Memory B cell (primary cell): ENCODE measurements around the gene TMEM8B.
A peak's percentile ranks its signal among the peaks of the same experiment; 100 is the strongest.

ENCODE experiments used
- ATAC-seq: fragments of 150-1000 bp; cut with Tn5 transposase; 2 replicates; pipeline ENCODE4 v1.10.0; 2021; ENCODE audit warnings: low read depth, mild to moderate bottlenecking, moderate library complexity
- DNase-seq, 2 donors: peaks; one replicate each; pipeline ENCODE4 v3.0.0; 2022; ENCODE audit warnings: low spot score in 2 of 2
- H3K27ac Mint-ChIP-seq: one replicate; pipeline ENCODE4 v1.8.0; 2022; ENCODE audit warnings: mild to moderate bottlenecking, moderate library complexity, mixed read lengths
- H3K27me3 Mint-ChIP-seq: one replicate; pipeline ENCODE4 v1.8.0; 2022; ENCODE audit warnings: mixed read lengths
- H3K36me3 Mint-ChIP-seq: one replicate; pipeline ENCODE4 v1.8.0; 2022; ENCODE audit warnings: mild to moderate bottlenecking, mixed read lengths
- H3K4me1 Mint-ChIP-seq: one replicate; pipeline ENCODE4 v1.8.0; 2022; ENCODE audit warnings: mixed read lengths
- H3K4me3 Mint-ChIP-seq: one replicate; pipeline ENCODE4 v1.8.0; 2022; ENCODE audit warnings: mild to moderate bottlenecking, moderate library complexity, mixed read lengths
- H3K9me3 Mint-ChIP-seq: one replicate; pipeline ENCODE4 v1.8.0; 2022; ENCODE audit warnings: mixed read lengths

Gene TMEM8B

DNA sequence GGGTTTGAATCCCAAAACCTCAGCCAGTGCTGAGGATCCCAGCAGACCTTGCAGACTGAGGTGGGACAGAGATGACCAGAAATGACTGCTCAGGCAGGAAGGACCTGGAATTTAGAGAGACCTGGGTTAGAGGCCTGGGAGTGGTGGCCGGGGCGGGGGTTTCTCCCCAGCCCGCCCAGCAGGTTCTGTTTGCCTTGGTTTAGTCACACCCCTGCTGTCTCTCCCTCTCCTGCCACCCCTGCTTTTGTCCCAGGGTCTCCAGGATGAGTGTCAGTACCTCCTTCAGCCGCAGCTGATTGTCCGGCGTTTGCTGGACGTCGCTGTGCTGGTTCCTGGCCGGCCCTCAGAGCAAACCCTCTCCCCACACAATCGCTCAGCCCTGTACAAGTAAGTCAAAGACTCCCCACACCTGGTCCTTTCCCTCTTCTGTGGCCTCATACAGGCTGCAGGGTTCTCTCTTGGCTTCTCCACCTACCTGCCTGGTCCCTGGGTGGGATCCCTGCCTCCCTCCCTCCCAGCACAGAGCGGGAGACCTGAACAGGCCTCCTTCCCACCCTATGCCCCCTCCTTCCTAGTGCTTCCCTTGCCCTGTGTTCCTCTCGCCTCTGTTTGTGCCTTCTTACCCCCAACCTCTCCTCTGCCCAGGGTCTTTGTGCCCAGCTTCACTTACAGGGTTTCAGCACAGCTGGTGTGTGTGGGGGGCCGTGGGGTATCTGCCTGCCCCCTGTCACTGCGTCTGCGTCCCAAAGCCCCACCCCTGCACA is 12.0 kb downstream of the TMEM8B start:
- H3K9me3 Mint-ChIP-seq = no peaks in the 10 kb centered on the region
- no peak overlapping the region for H3K4me3 Mint-ChIP-seq
- no peak overlapping the region for H3K27ac Mint-ChIP-seq
- H3K4me1 Mint-ChIP-seq = peaks cover 34% of the 10 kb centered on the region
- no peaks in the 10 kb centered on the region for H3K36me3 Mint-ChIP-seq
- H3K27me3 Mint-ChIP-seq = no peaks in the 10 kb centered on the region
- no peak for ATAC-seq
- DNase-seq = no peak

DNA sequence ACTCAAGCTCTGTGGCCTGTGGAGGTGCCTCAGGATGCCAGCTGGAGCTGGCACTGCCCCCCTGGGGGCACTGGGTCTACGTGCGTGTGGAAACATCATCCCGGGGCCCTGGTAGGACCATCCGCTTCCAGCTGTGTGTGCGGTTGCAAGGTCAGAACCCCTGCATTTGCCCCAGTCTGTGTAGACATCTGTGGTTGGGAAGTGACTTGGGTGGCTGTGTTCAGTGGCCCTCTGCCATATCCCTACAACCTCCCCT is 12.5 kb downstream of the TMEM8B start:
- H3K27ac Mint-ChIP-seq = no peak overlapping the region
- H3K9me3 Mint-ChIP-seq = no peaks in the 10 kb centered on the region
- no peak overlapping the region for H3K4me3 Mint-ChIP-seq
- no peak for ATAC-seq
- H3K36me3 Mint-ChIP-seq = no peaks in the 10 kb centered on the region
- H3K4me1 Mint-ChIP-seq = peaks cover 35% of the 10 kb centered on the region
- no peaks in the 10 kb centered on the region for H3K27me3 Mint-ChIP-seq
- no peak for DNase-seq

DNA sequence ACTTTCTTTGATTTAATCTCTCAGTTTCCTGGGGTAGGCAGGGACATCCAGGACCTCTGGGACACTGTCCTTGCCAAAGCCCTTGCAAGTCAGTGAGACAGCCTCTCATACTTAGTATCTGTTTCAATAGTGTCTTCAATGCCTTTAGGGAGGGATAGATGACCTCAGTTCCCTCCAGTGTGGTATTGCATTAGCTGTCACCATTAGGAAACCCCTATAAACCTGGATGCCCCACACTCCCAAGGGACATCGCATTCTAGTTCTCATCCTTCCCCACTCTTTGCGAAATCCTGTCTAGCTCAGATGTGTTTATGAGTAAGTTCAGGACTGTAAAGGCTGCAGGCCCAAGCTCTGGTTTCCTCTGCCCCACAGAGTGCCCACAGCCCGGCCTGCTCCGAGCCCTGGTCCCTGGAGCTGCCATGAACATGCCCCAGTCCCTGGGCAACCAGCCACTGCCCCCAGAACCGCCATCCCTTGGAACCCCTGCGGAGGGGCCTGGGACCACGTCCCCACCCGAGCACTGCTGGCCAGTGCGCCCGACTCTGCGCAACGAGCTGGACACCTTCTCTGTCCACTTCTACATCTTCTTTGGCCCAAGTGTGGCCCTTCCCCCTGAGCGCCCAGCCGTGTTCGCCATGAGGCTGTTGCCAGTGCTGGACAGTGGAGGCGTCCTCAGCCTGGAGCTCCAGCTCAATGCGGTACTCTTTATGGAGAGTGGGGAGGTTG is 13.2 kb downstream of the TMEM8B start:
- H3K27me3 Mint-ChIP-seq = no peaks in the 10 kb centered on the region
- no peak overlapping the region for H3K4me3 Mint-ChIP-seq
- H3K36me3 Mint-ChIP-seq = no peaks in the 10 kb centered on the region
- H3K9me3 Mint-ChIP-seq = no peaks in the 10 kb centered on the region
- no peak for DNase-seq
- peaks cover 38% of the 10 kb centered on the region for H3K4me1 Mint-ChIP-seq
- peak overlapping the region; percentile 81 for H3K27ac Mint-ChIP-seq
- ATAC-seq = no peak

DNA sequence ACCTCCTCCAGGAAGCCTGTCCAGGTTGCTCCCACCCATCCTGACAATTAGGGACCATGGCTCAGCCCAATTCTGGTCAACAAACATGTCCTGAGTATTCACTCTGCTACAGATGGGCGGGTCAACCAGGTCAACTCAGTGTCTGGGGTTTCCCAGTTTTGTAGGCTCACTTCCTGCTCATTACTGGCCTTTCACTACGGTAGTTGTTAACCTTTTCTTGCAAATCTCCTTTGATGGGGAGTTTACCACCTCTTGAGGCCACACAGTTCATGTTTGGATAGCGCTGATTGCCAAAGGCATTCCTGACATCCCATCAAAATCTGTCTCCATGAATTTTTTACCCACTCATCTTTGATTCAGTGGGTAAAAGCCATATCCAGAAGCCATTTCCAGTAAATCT is 13.8 kb downstream of the TMEM8B start:
- no peaks in the 10 kb centered on the region for H3K9me3 Mint-ChIP-seq
- no peaks in the 10 kb centered on the region for H3K27me3 Mint-ChIP-seq
- H3K27ac Mint-ChIP-seq = peak overlapping the region; percentile 81
- no peak overlapping the region for H3K4me3 Mint-ChIP-seq
- DNase-seq (no peak), ATAC-seq (peak; percentile 27)
- peaks cover 2% of the 10 kb centered on the region for H3K36me3 Mint-ChIP-seq
- peaks cover 44% of the 10 kb centered on the region for H3K4me1 Mint-ChIP-seq

DNA sequence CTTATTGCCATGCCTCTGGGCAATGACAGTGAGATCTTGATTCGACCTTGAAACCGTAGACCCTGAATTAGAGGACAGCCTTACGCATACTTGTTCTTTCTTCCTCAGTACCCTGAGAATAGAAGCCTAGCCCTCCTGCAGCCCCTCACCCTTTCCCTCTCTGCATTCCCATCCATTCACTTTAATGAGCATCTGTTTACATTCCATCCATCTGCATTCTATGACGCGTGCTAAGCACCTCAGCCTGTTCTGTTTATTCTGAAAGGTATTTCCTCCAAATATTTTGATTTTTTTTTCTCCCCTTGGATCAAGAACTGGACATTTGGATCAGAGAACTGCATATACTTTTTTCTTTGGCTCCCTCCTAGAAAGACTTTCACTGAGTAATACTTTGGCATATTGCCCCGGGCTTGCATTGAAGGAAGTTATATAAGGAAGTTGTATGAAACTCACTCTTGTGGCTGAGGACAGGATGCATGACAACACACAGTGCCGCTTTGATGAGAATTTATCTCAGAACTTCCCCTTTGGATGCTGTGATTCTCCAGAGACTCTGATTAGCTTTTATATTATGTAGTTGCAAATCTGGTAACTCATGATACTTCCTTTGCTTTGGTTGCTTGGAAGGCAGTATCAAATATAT is 15.7 kb downstream of the TMEM8B start:
- peak overlapping the region; percentile 45 for H3K4me3 Mint-ChIP-seq
- H3K27ac Mint-ChIP-seq = peak overlapping the region; percentile 48
- peak; percentile 92 for ATAC-seq

DNA sequence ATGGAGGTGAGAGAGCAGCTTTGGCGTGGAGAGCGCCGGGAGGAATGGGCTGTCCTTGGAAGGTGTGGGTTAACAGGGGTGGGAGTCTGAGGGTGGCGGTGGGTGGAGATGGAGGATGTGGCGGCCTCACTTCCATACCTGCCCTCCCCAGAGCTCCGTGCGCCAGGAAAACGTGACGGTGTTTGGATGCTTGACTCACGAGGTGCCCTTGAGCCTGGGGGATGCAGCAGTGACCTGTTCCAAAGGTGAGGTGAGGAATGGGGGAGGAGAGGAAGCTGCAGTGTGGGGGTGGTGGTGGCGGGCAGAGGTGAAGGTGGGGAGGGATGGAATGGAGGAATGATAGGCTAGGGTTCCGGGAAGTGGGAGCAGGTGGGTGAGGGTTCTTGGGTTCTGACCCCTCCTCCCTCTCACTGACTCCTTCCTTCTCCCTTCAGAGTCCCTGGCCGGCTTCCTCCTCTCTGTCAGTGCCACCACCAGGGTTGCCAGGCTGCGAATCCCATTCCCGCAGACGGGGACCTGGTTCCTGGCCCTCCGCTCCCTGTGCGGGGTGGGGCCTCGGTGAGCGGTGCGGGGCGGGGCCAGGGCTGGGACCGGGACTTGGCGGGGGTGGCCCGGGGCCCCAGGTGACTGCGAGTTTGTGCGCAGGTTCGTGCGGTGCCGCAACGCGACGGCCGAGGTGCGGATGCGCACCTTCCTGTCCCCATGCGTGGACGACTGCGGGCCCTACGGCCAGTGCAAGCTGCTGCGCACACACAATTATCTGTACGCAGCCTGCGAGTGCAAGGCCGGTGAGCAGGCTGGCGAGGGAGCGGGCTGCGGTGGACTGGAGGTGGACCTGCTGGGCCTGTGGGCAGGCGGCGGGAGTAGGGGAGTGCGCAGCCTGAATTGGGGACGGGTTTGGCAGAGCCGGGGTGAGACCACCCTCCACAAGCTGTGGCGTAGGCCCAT is 17.1 kb downstream of the TMEM8B start:
- no peaks in the 10 kb centered on the region for H3K27me3 Mint-ChIP-seq
- H3K4me3 Mint-ChIP-seq = peak overlapping the region; percentile 49
- H3K4me1 Mint-ChIP-seq = peaks cover 47% of the 10 kb centered on the region
- H3K36me3 Mint-ChIP-seq = peaks cover 2% of the 10 kb centered on the region
- ATAC-seq = no peak
- H3K9me3 Mint-ChIP-seq = no peaks in the 10 kb centered on the region
- no peak for DNase-seq
- peak overlapping the region; percentile 48 for H3K27ac Mint-ChIP-seq

More for the DNA sequence above, 15.7 kb downstream of the TMEM8B start:
- DNase-seq = peak in 1 of 2 donors; percentile 56
- Mint-ChIP-seq H3K9me3 (no peaks in the 10 kb centered on the region), H3K4me1 (peaks cover 54% of the 10 kb centered on the region), H3K27me3 (no peaks in the 10 kb centered on the region), H3K36me3 (peaks cover 2% of the 10 kb centered on the region)

DNA sequence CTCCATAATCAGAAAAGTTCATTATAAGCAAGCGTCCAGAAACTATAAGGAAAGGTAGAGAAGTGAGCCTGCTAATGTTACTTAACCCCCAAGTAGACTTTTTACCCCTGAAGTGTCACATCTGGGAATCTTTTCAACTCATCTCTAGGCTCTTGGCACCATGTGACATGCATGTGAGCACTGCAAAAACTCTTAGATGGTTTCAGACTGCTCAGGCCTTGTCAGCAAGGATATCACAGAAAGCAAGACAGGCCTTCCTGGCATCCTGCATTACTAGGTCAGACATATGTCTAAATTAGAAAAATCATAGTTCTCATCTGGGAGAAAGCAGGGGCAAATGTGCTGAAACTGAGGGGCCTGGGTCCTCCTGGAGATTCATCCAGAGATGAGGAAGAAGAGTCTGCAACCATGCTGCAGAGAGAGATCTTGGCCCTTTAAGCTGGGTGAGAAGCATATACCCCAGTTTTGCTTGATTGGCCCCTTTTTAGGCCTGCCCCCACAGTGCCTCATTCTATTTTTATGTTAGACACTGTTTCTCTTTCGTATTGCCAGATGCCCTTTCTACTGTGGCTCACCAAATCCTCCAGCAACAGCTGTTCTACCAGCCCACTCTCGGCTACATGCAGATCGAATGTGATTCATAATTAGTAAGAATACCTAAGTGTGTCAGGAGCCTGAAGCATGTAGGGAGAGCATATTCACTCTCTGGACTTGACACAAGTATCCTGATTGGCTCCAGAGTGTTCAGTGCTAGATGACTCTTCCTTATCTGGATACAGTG is 19.0 kb downstream of the TMEM8B start:
- DNase-seq = peak in 1 of 2 donors; percentile 23
- H3K27me3 Mint-ChIP-seq = no peaks in the 10 kb centered on the region
- H3K9me3 Mint-ChIP-seq = no peaks in the 10 kb centered on the region

DNA sequence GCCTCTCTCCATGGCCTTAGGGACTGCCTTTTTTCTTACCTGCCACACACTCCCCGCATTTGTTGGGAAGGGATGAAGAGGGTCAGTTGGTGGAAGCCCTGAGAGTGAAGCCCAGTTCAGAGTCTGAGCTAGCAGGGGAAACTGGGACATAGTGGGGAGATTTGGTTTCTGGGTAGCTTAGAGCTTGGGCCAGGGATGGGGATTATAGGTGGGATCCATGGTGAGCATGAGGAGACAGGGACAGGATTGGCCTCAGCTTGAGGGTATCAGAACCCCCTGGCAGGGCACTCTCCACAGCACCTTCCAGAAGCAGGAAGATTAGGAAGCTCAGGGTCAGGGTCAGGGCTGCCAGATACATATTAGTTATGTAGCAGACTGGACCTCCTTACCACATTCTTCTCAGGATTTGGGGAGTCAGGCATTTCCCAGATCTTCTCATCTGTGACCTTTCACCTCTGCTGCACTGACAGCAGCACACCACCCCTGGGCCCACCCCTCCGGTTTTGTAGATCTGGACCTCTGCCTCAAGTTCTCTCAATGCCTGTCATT is 23.3 kb downstream of the TMEM8B start:
- Mint-ChIP-seq H3K4me1 (peaks cover 15% of the 10 kb centered on the region), H3K4me3 (no peak overlapping the region), H3K27me3 (no peaks in the 10 kb centered on the region), H3K27ac (no peak overlapping the region), H3K36me3 (peaks cover under 1% of the 10 kb centered on the region), H3K9me3 (no peaks in the 10 kb centered on the region)
- DNase-seq (no peak), ATAC-seq (no peak)

More for the DNA sequence above, 19.0 kb downstream of the TMEM8B start:
- peak overlapping the region; percentile 62 for H3K27ac Mint-ChIP-seq
- peaks cover 2% of the 10 kb centered on the region for H3K36me3 Mint-ChIP-seq
- peaks cover 38% of the 10 kb centered on the region for H3K4me1 Mint-ChIP-seq
- peak; percentile 64 for ATAC-seq
- H3K4me3 Mint-ChIP-seq = peak overlapping the region; percentile 38

DNA sequence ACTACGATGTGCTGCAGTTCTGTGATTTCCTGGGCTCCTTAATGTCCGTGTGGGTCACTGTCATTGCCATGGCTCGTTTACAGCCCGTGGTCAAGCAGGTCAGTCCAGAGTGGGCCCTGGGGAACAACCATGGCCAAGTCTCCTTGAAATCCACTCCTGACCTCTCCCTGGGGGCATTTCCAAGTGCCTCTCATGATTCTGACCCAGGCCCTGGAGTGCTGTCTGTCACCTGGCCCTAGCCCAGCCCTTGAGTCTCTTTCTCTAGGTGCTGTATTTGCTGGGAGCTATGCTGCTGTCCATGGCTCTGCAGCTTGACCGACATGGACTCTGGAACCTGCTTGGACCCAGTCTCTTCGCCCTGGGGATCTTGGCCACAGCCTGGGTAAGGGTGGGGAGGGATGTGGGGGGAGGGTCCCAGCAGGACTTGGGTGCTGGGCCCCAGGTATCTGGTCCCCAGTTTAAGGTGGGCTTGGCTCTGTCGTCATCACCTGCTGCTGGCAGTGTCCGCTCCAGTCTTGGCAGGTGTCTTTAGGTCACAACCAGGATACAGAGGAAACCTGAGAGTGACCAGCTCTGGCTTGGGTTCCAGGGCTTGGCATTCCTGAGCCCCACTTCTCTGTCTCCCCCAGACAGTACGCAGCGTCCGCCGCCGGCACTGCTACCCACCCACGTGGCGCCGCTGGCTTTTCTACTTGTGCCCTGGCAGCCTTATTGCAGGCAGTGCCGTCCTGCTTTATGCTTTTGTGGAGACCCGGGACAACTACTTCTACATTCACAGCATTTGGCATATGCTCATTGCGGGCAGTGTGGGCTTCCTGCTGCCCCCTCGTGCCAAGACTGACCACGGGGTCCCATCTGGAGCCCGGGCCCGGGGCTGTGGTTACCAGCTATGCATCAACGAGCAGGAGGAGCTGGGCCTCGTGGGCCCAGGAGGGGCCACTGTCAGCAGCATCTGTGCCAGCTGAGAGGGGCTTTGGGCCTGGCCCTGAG is 24.1 kb downstream of the TMEM8B start:
- no peak overlapping the region for H3K27ac Mint-ChIP-seq
- H3K4me3 Mint-ChIP-seq = no peak overlapping the region

DNA sequence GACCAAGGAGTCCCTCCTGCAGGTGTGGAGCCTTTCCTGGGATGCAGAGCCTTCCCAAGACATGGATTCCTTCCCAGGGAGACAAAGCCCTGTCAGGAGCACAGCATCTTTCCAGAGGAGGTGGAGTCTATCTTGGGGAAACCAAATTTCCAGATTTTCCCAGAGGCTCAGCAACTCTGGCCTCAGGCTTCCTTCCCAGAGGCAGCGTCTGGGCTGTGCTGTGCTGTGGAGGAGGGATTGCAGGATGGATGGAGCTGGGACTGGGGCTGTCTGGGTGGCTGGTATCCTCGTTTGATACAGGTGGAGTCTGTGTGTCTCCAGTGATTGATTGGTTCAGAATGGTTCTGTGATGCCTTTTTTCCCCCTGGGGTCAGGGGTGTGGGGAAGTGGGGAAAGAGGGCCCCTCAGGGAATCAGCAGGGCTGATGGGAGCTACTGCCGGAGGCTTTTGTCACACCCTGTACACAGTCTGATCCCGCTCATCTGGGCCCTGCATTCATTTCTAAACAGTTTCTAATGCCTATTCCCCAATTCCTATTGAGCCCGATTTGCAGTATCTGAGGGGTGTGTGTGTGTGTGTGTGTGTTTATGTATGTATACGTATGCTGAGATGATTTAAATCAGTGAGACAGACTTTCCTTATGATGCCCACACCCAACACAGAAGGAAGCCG is 25.2 kb downstream of the TMEM8B start:
- H3K36me3 Mint-ChIP-seq = no peaks in the 10 kb centered on the region
- no peaks in the 10 kb centered on the region for H3K9me3 Mint-ChIP-seq
- DNase-seq = no peak
- H3K27me3 Mint-ChIP-seq = no peaks in the 10 kb centered on the region
- no peaks in the 10 kb centered on the region for H3K4me1 Mint-ChIP-seq
- no peak overlapping the region for H3K27ac Mint-ChIP-seq
- no peak for ATAC-seq
- H3K4me3 Mint-ChIP-seq = no peak overlapping the region

More for the DNA sequence above, 24.1 kb downstream of the TMEM8B start:
- peaks cover 7% of the 10 kb centered on the region for H3K4me1 Mint-ChIP-seq
- no peaks in the 10 kb centered on the region for H3K36me3 Mint-ChIP-seq
- ATAC-seq (no peak), DNase-seq (no peak)
- H3K27me3 Mint-ChIP-seq = no peaks in the 10 kb centered on the region
- H3K9me3 Mint-ChIP-seq = no peaks in the 10 kb centered on the region

DNA sequence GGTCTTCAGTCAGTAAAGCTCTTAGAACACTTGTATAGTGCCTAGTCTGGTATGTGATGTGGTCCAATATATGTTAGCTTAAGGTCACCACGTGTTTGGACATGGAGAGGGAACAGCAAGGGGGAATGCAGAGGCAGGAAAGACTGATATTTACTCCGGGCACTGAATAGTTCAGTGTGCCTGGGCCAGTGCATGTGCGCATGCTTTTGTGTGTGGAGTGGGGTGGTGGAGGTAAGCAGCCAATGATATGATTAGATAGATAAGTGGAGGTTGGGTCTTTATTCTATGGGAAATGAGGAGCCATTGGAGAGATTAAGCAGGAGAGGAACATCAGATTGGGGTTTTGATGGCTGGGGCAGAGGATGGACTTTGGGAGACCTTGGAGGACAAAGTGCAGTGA is 27.2 kb downstream of the TMEM8B start:
- H3K9me3 Mint-ChIP-seq = no peaks in the 10 kb centered on the region
- H3K4me3 Mint-ChIP-seq = no peak overlapping the region
- no peaks in the 10 kb centered on the region for H3K36me3 Mint-ChIP-seq
- H3K4me1 Mint-ChIP-seq = peaks cover 1% of the 10 kb centered on the region
- ATAC-seq (no peak), DNase-seq (no peak)
- peaks cover 2% of the 10 kb centered on the region for H3K27me3 Mint-ChIP-seq
- no peak overlapping the region for H3K27ac Mint-ChIP-seq

DNA sequence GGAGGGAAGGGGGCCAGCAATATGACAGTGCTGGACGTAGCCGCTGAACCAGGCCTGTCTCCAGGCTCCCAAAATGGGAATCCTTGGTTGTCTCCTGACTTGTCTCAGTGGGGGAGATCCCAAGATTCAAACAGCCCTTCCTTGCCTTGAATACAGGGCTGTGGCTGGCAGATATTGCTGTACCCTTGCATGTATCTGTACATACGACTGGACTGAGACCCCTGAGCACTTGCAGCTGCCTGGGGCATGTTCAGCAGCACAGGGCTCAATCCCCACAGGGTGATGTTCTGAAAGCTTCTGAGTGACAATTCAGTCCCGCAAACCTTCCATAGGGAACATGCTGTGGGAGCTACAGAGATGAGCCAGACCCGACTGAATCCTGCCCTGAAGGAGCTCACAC is 27.9 kb downstream of the TMEM8B start:
- DNase-seq (no peak), ATAC-seq (no peak)
- Mint-ChIP-seq H3K27ac (no peak overlapping the region), H3K27me3 (peaks cover 8% of the 10 kb centered on the region), H3K4me3 (no peak overlapping the region), H3K36me3 (no peaks in the 10 kb centered on the region), H3K9me3 (no peaks in the 10 kb centered on the region), H3K4me1 (peaks cover 4% of the 10 kb centered on the region)
